Suprapubic skin (tissue), 4 donors: ENCODE data around the gene MXD3. TPM values are rescaled to one million over a fixed set of nuclear protein-coding genes. Genes with fewer than 3 reads are reported as not detected.
"Not testable (repeated sequence)": the region's sequence is repeated elsewhere in the genome, so short reads cannot be mapped to it uniquely, and the experiment has no call there.

Experiments used
- DNase-seq, 2 donors: peaks; one replicate each; pipeline ENCODE4 v3.0.0-alpha.2; 2019; ENCODE audit warnings: low spot score in 2 of 2
- H3K27ac ChIP-seq: fragments of 200-600 bp; sonication (generic); one replicate; pipeline ENCODE4 v1.5.1; 2019
- H3K27me3 ChIP-seq: fragments of 200-600 bp; sonication (generic); one replicate; pipeline ENCODE4 v1.5.1; 2019
- H3K36me3 ChIP-seq: fragments of 200-600 bp; sonication (generic); one replicate; pipeline ENCODE4 v1.5.1; 2019
- H3K4me1 ChIP-seq: fragments of 200-600 bp; sonication (generic); one replicate; pipeline ENCODE4 v1.5.1; 2019
- H3K4me3 ChIP-seq: fragments of 200-600 bp; sonication (generic); one replicate; pipeline ENCODE4 v1.5.1; 2019; ENCODE audit warnings: mild to moderate bottlenecking
- H3K9me3 ChIP-seq: fragments of 200-600 bp; sonication (generic); one replicate; pipeline ENCODE4 v1.5.1; 2019
- EP300 ChIP-seq: sonication (generic); formaldehyde crosslinking; IDR thresholded peaks from one replicate; pipeline ENCODE4 v1.6.1; 2017; ENCODE audit warnings: antibody characterized with exemption
- POLR2A ChIP-seq, 2 donors: fragments of 450-650 bp; IDR thresholded peaks; one replicate each; pipeline ENCODE4 v1.6.1; 2017; ENCODE audit warnings: antibody characterized with exemption in 2 of 2, mild to moderate bottlenecking in 2 of 2, moderate library complexity in 2 of 2
- POLR2AphosphoS5 ChIP-seq, 3 donors: sonication (generic); formaldehyde crosslinking; IDR thresholded peaks; one replicate each; pipeline ENCODE4 v1.6.1; 2017; ENCODE audit warnings: antibody characterized with exemption in 3 of 3
- WGBS: methylation state at CpG from one replicate; pipeline ENCODE4 v1.1.5; 2018; 5-methylcytosine and 5-hydroxymethylcytosine counted together
- total RNA-seq, 4 donors: library from RNA; depleted of rRNA; stranded (reverse); fragments of >200 nt; gene quantifications; one replicate each; pipeline ENCODE4 v1.1.0, GENCODE V29; 2016
- TF ChIP-seq, protein P1 (sequence below), 2 donors: fragments of 200-600 bp in 1 of 2; fragments of 450-650 bp in 1 of 2; sonication (generic) in 1 of 2; IDR thresholded peaks; one replicate each; pipeline ENCODE4 v1.5.1; 2016 to 2019; ENCODE audit warnings: antibody characterized with exemption in 2 of 2, mild to moderate bottlenecking in 1 of 2, moderate library complexity in 1 of 2

Gene MXD3
- total RNA-seq, 4 donors from 2014 or later, result 8.7 to 30.3 (median 11.7) TPM

DNA sequence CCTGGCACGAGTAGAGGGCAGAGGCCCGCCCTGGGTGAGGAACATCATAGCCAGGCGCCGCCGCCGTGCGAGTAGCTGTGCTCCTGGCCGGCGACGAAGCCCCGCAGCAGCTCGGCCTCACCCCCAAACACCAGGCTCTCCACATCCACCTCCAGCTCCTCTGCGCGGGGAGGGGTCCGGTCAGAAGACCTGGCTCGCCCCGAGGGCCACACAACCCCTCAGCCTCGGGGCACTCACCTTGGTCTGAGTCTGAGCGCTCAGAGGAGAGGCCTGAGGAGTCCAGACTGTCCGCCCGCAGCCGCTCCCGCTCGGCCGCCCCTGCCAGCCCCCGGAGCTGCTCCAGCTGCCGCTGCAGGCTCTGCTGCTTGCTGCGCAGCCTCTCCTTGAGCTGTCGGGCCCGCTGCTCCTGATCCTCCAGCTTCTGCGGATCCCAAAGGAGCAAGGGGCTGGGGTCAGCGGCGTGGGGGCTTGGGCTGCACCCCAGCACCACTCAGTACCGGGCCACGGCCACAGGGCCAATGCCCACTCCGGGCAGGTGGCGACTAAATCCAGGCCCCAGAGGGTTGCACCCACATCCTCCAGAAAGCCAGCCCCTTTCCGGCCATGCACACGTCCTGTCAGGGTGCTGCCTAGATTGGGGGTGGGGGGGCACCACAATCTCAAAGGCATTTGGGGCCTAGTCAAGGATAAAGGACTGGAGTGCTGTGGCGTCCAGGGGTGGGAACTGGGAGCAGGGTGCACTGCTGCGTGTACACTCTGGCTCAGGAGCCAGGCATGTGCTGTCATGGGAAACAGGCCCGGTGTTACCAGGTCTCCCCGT lies 3.9 kb downstream of the MXD3 start:
- H3K27ac ChIP-seq, result no peak overlapping the region
- H3K4me1 ChIP-seq, result peaks cover 69% of the 10 kb centered on the region
- no peaks in the 10 kb centered on the region for H3K9me3 ChIP-seq
- H3K36me3 ChIP-seq, result peaks cover 27% of the 10 kb centered on the region
- no peak for DNase-seq
- no peak for TF ChIP-seq POLR2AphosphoS5 (IDR thresholded peaks at IDR 0.05)
- no peak for TF ChIP-seq POLR2A (IDR thresholded peaks at IDR 0.05)
- TF ChIP-seq, protein P1, sequence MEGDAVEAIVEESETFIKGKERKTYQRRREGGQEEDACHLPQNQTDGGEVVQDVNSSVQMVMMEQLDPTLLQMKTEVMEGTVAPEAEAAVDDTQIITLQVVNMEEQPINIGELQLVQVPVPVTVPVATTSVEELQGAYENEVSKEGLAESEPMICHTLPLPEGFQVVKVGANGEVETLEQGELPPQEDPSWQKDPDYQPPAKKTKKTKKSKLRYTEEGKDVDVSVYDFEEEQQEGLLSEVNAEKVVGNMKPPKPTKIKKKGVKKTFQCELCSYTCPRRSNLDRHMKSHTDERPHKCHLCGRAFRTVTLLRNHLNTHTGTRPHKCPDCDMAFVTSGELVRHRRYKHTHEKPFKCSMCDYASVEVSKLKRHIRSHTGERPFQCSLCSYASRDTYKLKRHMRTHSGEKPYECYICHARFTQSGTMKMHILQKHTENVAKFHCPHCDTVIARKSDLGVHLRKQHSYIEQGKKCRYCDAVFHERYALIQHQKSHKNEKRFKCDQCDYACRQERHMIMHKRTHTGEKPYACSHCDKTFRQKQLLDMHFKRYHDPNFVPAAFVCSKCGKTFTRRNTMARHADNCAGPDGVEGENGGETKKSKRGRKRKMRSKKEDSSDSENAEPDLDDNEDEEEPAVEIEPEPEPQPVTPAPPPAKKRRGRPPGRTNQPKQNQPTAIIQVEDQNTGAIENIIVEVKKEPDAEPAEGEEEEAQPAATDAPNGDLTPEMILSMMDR (IDR thresholded peaks at IDR 0.05), result no peak
- no peak for TF ChIP-seq EP300
- no peaks in the 10 kb centered on the region for H3K27me3 ChIP-seq
- WGBS, result 85% methylated on average over 31 of the region's 43 CpGs
- no peak overlapping the region for H3K4me3 ChIP-seq

DNA sequence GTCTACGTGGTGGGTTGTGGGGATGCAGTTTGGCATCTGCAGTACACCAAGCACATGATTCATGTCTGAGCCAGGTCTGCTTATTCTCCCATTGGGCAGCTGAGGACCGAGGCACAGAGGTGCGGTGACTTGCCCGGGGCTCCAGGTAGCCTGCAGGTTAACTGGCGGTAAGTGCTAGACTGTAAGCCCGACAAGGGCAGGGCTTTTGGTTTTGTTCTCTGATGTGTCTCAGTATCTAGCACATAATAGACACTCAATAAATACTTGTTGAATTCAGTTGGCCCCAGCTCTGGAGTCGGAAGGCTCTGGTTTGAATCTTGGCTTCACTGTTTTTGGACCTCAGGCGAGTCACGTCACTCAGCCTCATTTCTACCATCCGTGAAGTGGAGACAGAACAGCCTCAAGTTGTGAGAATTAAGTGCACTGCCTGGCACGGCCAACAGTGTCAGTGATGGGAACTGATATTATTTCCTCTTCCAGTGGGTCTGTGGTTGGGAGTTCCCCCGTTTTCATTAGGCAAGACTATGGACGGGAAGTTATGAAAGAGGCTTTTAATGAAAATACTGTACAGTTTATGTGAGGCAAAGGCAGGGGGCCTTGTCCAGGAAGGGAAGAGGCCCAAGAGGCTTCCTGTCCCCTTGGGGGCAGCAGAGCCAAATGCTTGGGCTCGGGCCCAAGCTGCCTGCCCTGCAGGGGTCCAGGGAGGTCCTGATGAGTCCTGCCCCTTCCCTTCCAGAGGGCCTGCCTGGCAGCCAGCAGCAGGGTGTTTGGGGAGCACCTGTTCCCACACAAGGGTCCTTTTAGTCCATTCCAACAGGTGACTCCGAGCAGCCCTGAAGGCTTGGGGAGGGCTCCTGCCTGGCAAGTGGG lies 4.8 kb downstream of the MXD3 start:
- 69% methylated on average over 11 of the region's 15 CpGs for WGBS
- peak in 1 of 2 donors; percentile 70 for DNase-seq
- no peak for TF ChIP-seq EP300
- TF ChIP-seq POLR2A (IDR thresholded peaks at IDR 0.05), result no peak
- no peak for TF ChIP-seq POLR2AphosphoS5 (IDR thresholded peaks at IDR 0.05)
- TF ChIP-seq, protein P1 (IDR thresholded peaks at IDR 0.05), result no peak
- peaks cover 27% of the 10 kb centered on the region for H3K36me3 ChIP-seq
- H3K27me3 ChIP-seq, result no peaks in the 10 kb centered on the region
- H3K27ac ChIP-seq, result no peak overlapping the region
- H3K9me3 ChIP-seq, result no peaks in the 10 kb centered on the region
- H3K4me1 ChIP-seq, result peaks cover 71% of the 10 kb centered on the region
- no peak overlapping the region for H3K4me3 ChIP-seq

DNA sequence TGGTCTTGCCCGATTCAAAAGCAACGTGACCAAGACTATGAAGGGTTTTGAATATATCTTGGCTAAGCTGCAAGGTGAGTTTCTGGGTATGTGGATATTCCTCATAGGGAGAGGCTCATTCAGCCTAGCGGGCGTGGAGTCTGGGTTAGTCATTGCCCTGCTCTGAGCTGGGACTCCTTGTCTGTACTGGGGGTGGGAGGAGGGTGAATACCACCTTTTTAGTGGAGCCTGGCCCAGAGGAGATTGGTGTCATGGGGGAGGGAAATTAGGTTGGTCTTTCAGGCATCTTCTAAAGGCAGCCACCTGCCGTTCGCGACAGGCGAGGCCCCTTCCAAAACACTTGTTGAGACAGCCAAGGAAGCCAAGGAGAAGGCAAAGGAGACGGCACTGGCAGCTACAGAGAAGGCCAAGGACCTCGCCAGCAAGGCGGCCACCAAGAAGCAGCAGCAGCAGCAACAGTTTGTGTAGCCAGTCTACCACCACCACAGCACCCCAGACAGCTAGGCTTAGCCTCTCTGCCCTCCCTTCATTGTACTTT lies 5.5 kb downstream of the MXD3 start:
- 83% methylated on average over 10 of the region's 11 CpGs for WGBS
- H3K9me3 ChIP-seq, H3K4me3 ChIP-seq, H3K27ac ChIP-seq, H3K27me3 ChIP-seq: not testable (repeated sequence)
- Histone ChIP-seq H3K4me1 (peaks cover 71% of the 10 kb centered on the region), H3K36me3 (peaks cover 27% of the 10 kb centered on the region)
- peak in 1 of 2 donors; percentile 64 for DNase-seq

DNA sequence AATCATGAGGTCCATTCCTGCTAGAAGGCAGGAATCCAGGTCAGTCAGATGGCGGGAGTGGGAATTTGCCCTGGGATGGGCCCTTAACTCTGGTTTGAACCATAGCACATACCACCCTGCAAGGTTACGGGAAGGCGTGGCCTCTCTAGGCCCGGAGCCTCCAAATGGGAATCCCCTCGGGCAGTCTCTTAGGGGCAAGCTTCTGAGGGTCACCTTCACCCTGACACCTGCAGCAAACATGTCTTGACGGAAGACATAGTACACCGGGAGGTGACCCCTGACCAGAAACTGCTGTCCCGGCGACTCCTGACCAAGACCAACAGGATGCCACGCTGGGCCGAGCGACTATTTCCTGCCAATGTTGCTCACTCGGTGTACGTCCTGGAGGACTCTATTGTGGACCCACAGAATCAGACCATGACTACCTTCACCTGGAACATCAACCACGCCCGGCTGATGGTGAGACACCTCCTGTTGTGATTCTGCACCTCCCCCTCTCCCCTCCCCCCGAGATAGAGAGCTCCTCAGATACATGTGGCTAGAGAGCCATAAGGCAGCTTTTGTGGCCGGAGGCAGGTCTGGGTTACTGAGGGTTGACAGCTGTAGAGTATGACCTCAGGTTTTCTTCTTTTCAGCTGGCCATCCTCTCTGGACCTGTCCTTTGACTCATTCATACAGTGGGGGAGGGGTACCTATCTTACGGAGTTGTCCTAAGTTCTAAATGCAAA lies 7.1 kb downstream of the MXD3 start:
- peak in 1 of 2 donors; percentile 73 for DNase-seq
- Histone ChIP-seq H3K36me3 (peaks cover 27% of the 10 kb centered on the region), H3K4me1 (peaks cover 75% of the 10 kb centered on the region), H3K27ac (peak overlapping the region; percentile 85), H3K27me3 (no peaks in the 10 kb centered on the region), H3K4me3 (peak overlapping the region; percentile 69), H3K9me3 (no peaks in the 10 kb centered on the region)
- WGBS, result 34% methylated on average over 12 of the region's 19 CpGs
- TF ChIP-seq EP300 (no peak), POLR2AphosphoS5 (IDR thresholded peaks at IDR 0.05) (no peak), POLR2A (IDR thresholded peaks at IDR 0.05) (no peak)
- TF ChIP-seq, protein P1 (IDR thresholded peaks at IDR 0.05), result no peak

DNA sequence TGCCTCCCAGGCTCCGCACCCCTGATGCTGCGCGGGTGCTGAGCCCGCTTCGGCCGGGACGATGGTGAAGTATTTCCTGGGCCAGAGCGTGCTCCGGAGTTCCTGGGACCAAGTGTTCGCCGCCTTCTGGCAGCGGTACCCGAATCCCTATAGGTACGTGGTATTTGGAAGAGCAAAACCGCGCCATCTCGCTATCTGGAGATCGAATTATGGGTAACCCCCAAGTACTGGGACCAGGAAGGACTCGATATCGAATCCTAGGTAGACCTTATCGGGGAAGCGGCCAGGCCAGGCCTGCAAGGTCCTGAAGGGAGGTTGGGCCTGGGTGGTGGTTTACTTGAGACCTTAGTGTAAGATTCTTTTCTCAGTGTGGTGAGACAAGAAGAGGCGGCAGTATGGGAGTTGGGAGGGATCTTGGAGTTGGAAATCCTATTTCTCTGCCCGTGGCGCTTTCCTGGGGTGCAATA lies 7.7 kb downstream of the MXD3 start:
- Histone ChIP-seq H3K36me3 (peaks cover 27% of the 10 kb centered on the region), H3K27ac (peak overlapping the region; percentile 85), H3K4me3 (peak overlapping the region; percentile 69), H3K27me3 (no peaks in the 10 kb centered on the region), H3K9me3 (no peaks in the 10 kb centered on the region), H3K4me1 (peaks cover 77% of the 10 kb centered on the region)
- WGBS, result 3% methylated on average over 5 of the region's 25 CpGs
- TF ChIP-seq EP300 (no peak), POLR2AphosphoS5 (IDR thresholded peaks at IDR 0.05) (no peak), POLR2A (IDR thresholded peaks at IDR 0.05) (no peak)
- TF ChIP-seq, protein P1 (IDR thresholded peaks at IDR 0.05), result no peak
- no peak for DNase-seq
